Thoracic aorta (tissue), 2 donors: Measurements from ENCODE around the gene GAB4. TPM values are rescaled to one million over a fixed set of nuclear protein-coding genes. Genes with fewer than 3 reads are reported as not detected.

Experiments
- ATAC-seq: fragments of 150-250 bp; one replicate; pipeline ENCODE4 v1.8.0; 2017; ENCODE audit warnings: low read depth; ENCODE audit not compliant: insufficient number of reproducible peaks, low FRiP score
- DNase-seq: peaks from one replicate; pipeline ENCODE4 v3.0.0-alpha.2; 2020; ENCODE audit warnings: low spot score
- H3K27ac ChIP-seq, 2 donors: fragments of 200-600 bp; sonication (generic); 1 replicate in 1 of 2; 2 replicates in 1 of 2; pipeline ENCODE4 v1.5.1; 2016; ENCODE audit warnings: mild to moderate bottlenecking in 2 of 2, moderate library complexity in 2 of 2
- H3K27me3 ChIP-seq: fragments of 200-600 bp; sonication (generic); replicated peaks from 2 replicates; pipeline ENCODE4 v1.6.0; 2016; ENCODE audit warnings: mild to moderate bottlenecking; ENCODE audit not compliant: insufficient read depth
- H3K36me3 ChIP-seq: fragments of 200-600 bp; sonication (generic); one replicate; pipeline ENCODE4 v1.5.1; 2016
- H3K4me1 ChIP-seq, 2 donors: fragments of 200-600 bp; sonication (generic); 1 replicate in 1 of 2; 2 replicates in 1 of 2; pipeline versions ENCODE4 v1.5.1 to v1.6.0; 2016; ENCODE audit warnings: low read depth in 2 of 2, mild to moderate bottlenecking in 1 of 2; ENCODE audit not compliant: control insufficient read depth in 1 of 2
- H3K4me3 ChIP-seq: fragments of 200-600 bp; sonication (generic); 2 replicates; pipeline ENCODE4 v1.5.1; 2016; ENCODE audit warnings: mild to moderate bottlenecking
- H3K9me3 ChIP-seq: fragments of 200-600 bp; sonication (generic); 2 replicates; pipeline ENCODE4 v1.5.1; 2016
- total RNA-seq, 2 donors: library from RNA; depleted of rRNA; stranded (reverse); fragments of >200 nt; gene quantifications; one replicate each; pipeline versions ENCODE4 v1.1.0 to v1.2.3, GENCODE V29; 2016
- TF ChIP-seq, protein P1 (sequence below): fragments of 200-600 bp; sonication (generic); IDR thresholded peaks from one replicate; pipeline ENCODE4 v1.5.1; 2019; ENCODE audit warnings: antibody characterized with exemption

GAB4 gene
- total RNA-seq, 2 donors from 2014 or later = not detected

DNA sequence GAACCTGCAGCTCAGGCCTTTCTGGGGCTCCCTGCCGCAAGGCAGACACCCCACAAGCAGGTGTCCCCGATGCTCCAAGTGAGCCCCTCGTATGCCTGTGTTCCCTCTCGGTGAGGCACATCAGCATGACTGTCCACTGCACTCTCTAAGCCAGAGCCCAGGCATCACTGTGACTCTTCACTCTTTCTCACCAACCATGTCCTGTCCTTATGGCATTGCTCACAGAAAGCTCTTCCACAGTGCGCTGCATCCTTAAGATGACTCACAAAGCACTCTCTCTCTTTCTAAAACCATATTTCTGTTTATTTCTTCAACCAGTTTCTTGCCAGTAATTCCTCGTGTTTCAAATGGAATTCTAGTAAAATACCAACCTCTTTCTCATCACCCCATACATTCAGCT lies 18.1 kb downstream of the GAB4 start:
- ATAC-seq = no peak
- no peak overlapping the region for H3K4me3 ChIP-seq
- TF ChIP-seq, protein P1, sequence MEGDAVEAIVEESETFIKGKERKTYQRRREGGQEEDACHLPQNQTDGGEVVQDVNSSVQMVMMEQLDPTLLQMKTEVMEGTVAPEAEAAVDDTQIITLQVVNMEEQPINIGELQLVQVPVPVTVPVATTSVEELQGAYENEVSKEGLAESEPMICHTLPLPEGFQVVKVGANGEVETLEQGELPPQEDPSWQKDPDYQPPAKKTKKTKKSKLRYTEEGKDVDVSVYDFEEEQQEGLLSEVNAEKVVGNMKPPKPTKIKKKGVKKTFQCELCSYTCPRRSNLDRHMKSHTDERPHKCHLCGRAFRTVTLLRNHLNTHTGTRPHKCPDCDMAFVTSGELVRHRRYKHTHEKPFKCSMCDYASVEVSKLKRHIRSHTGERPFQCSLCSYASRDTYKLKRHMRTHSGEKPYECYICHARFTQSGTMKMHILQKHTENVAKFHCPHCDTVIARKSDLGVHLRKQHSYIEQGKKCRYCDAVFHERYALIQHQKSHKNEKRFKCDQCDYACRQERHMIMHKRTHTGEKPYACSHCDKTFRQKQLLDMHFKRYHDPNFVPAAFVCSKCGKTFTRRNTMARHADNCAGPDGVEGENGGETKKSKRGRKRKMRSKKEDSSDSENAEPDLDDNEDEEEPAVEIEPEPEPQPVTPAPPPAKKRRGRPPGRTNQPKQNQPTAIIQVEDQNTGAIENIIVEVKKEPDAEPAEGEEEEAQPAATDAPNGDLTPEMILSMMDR = no peak
- H3K27ac ChIP-seq = no peak overlapping the region
- H3K36me3 ChIP-seq = no peaks in the 10 kb centered on the region
- no peaks in the 10 kb centered on the region for H3K4me1 ChIP-seq
- H3K27me3 ChIP-seq = no peaks in the 10 kb centered on the region
- H3K9me3 ChIP-seq = no peaks in the 10 kb centered on the region
- DNase-seq = no peak

DNA sequence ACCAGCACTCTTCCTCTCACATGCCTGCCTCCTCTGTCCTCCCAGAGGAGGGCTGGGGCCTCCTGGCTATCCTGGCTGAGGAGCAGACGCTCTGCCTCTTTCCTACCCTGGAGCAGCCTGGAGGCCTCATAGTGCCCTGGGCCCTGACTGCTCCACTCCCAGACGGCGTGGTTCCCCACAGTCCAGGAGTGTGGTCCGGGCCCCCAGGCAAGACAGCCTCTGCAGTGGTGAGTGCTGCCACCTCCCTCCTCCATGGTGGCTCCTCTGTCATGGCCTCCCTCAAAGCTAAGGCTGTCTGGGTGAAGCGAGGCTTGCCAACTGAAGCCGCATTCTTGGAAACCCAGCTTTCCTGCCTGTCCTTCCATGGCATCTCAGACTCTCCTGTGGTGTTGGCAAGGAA lies 19.8 kb downstream of the GAB4 start:
- Histone ChIP-seq H3K4me3 (no peak overlapping the region), H3K9me3 (peaks cover 4% of the 10 kb centered on the region), H3K27ac (no peak overlapping the region), H3K36me3 (no peaks in the 10 kb centered on the region), H3K27me3 (no peaks in the 10 kb centered on the region), H3K4me1 (no peaks in the 10 kb centered on the region)
- TF ChIP-seq, protein P1 = no peak
- DNase-seq (no peak), ATAC-seq (no peak)

DNA sequence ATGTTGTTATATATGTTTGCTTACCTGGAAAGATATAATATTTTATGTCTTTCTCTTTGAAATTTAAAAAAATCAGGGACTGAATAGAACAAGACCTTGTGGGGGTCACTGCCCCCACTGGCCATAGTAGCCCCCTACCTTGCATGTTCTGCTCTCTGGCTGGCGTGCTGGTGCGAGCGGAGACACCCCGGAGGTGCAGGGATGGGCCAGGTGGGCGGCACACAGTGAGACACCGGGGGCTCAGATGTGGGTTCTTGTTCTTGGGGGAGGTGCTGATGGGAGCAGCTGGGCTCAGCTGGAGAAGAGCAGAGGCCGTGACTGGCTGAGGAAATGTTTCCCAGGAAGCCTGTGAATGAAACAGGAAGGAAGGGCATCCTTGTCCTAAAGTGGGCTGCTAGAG lies 20.2 kb downstream of the GAB4 start:
- H3K4me1 ChIP-seq = no peaks in the 10 kb centered on the region
- DNase-seq = no peak
- TF ChIP-seq, protein P1 = no peak
- no peak for ATAC-seq
- H3K27me3 ChIP-seq = no peaks in the 10 kb centered on the region
- H3K4me3 ChIP-seq = no peak overlapping the region
- H3K36me3 ChIP-seq = no peaks in the 10 kb centered on the region
- H3K27ac ChIP-seq = no peak overlapping the region
- peaks cover 9% of the 10 kb centered on the region for H3K9me3 ChIP-seq

DNA sequence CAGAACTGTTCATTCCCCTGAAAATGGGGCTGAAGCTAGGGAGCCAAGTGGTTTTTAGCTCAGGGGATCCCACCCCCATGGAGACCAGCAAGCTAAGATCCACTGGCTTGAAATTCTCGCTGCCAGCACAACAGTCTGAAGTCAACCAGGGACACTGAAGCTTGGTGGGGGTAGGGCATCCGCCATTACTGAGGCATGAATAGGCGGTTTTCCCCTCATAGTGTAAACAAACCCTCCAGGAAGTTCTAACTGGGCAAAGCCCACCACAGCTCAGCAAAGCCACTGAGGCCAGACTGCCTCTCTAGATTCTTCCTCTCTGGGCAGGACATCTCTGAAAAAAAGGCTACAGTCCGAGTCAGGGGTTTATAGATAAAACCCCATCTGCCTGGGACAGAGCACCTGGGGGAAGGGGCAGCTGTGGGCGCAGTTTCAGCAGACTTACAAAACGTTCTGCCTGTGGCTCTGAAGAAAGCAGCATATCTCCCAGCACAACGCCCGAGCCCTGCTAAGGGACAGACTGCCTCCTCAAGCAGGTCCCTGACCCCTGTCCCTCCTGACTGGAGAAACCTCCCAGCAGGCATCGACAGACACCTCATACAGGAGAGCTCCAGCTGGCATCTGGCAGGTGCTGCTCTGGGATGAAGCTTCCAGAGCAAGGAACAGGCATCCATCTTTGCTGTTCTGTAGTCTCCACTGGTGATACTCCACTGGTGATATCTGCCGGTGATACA lies 32.7 kb downstream of the GAB4 start:
- Histone ChIP-seq H3K36me3 (no peaks in the 10 kb centered on the region), H3K27me3 (no peaks in the 10 kb centered on the region), H3K27ac (no peak overlapping the region), H3K4me1 (no peaks in the 10 kb centered on the region), H3K4me3 (no peak overlapping the region), H3K9me3 (no peaks in the 10 kb centered on the region)
- no peak for DNase-seq
- no peak for ATAC-seq
- TF ChIP-seq, protein P1 = no peak

DNA sequence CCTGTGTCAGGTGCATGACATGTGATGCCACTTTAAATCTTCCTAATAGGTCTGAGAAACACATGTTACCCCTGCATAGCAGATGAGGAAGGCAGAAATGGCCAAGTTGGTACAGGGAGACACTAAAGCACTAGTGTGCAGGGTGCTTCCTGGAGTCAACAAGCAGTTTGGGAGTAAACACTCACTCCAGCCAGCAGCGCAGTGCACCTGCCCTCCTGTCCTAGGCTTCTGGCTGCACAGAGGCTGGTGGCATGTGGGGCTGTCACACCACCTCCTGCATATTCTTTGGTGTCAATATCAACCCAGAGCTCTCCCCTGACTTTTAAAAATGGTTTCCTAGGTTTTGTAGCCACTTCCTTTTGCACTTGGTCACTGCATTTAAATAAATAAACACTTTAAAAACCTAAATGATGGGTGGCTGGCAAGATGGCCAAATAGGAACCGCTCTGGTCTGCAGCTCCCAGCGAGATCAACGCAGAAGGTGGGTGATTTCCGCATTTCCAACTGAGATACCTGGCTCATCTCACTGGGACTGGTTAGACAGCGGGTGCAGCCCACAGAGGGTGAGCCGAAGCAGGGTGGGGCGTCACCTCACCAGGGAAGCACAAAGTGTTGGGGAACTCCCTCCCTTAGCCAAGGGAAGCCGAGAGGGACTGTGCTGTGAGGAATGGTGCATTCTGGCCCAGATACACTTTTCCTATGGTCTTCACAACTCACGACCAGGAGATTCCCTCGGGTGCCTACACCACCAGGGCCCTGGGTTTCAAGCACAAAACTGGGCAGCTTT lies 33.5 kb downstream of the GAB4 start:
- Histone ChIP-seq H3K9me3 (no peaks in the 10 kb centered on the region), H3K4me1 (no peaks in the 10 kb centered on the region), H3K36me3 (no peaks in the 10 kb centered on the region), H3K27ac (no peak overlapping the region), H3K4me3 (no peak overlapping the region), H3K27me3 (no peaks in the 10 kb centered on the region)
- DNase-seq = no peak
- ATAC-seq = no peak
- TF ChIP-seq, protein P1 = no peak
